Fibroblast of pulmonary artery (primary cell): ENCODE measurements around the gene AVEN.

ENCODE experiments used
- DNase-seq: peaks from one replicate; pipeline ENCODE4 v3.0.0-alpha.2; 2010; ENCODE audit warnings: low read depth
- H3K4me3 ChIP-seq: replicated peaks from 2 replicates; pipeline ENCODE4 v1.5.1; 2011; ENCODE audit warnings: low read depth, mild to moderate bottlenecking, control low read depth, low read length, moderate library complexity
- TF ChIP-seq, protein P1 (sequence below): IDR thresholded peaks from 2 replicates; pipeline ENCODE4 v1.5.1; 2011; ENCODE audit warnings: mild to moderate bottlenecking, control low read depth, low read length, inconsistent platforms; ENCODE audit errors: missing control alignments

AVEN gene

DNA sequence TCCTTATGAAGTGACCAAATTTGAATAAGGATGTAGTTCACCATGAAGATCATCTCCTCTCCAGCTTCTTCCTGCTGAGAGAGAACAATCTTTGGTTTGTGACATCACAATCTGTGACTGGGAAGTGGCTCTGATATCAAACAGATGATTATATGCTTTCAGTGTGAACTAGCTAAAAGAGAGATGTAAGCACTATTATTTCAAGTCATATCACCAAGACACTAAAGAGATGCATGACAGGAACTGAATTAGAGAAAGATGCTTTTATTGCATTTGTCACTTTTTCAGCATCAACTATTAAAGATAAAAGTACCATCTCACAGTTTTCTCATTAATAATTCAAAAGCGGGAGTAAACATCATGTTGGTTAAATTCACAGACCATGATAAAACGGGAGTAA, 67.2 kb downstream of the AVEN start:
- TF ChIP-seq, protein P1, sequence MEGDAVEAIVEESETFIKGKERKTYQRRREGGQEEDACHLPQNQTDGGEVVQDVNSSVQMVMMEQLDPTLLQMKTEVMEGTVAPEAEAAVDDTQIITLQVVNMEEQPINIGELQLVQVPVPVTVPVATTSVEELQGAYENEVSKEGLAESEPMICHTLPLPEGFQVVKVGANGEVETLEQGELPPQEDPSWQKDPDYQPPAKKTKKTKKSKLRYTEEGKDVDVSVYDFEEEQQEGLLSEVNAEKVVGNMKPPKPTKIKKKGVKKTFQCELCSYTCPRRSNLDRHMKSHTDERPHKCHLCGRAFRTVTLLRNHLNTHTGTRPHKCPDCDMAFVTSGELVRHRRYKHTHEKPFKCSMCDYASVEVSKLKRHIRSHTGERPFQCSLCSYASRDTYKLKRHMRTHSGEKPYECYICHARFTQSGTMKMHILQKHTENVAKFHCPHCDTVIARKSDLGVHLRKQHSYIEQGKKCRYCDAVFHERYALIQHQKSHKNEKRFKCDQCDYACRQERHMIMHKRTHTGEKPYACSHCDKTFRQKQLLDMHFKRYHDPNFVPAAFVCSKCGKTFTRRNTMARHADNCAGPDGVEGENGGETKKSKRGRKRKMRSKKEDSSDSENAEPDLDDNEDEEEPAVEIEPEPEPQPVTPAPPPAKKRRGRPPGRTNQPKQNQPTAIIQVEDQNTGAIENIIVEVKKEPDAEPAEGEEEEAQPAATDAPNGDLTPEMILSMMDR = no peak

DNA sequence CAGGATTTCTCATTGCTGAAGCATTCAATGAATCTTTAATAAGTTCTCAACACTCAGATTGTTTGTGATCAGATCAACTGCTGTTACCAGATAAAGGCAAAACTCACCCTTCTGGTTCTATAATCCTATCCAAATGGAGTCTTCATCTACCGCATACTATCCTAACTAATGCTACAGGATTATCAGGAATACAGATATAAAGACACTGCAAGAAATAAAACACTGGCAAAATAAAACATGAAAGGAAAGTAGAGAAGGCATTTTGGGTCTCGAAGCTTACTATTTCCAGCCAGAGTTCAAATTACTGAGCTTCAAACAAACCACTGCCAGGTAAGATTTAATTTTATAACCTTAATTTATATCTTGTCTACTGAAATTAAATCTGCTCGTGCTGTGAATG, 70.2 kb downstream of the AVEN start:
- no peak for DNase-seq
- TF ChIP-seq, protein P1 = no peak
- H3K4me3 ChIP-seq = no peak overlapping the region

More for the DNA sequence above, 67.2 kb downstream of the AVEN start:
- no peak for DNase-seq
- no peak overlapping the region for H3K4me3 ChIP-seq

DNA sequence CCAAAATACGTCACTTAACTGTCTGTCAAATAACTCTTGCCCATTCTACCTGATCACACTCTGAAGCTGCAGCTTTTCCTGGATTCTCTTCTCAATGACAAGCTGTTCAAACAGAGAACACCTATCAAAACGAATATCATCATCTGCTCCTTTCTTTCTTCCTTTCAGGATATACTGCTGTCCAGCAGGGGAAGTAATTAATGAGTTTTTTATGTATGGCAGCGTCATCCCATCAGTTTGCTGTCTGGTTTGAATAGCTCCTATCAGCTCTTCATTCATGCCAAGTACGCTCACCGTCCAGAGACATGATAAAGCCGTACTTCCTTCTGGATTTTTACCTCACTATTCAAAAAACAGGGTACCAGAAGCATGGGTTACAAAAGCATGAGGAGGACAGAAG, 70.8 kb downstream of the AVEN start, which contains the start of gene CHRM5:
CHRM5 (plus strand) TSS at position 274 of the 400 bp plus-strand sequence. CDS start 94,221 bp downstream, outside the sequence.
- no peak for DNase-seq
- TF ChIP-seq, protein P1 = no peak
- H3K4me3 ChIP-seq = no peak within 1 kb of the TSS

DNA sequence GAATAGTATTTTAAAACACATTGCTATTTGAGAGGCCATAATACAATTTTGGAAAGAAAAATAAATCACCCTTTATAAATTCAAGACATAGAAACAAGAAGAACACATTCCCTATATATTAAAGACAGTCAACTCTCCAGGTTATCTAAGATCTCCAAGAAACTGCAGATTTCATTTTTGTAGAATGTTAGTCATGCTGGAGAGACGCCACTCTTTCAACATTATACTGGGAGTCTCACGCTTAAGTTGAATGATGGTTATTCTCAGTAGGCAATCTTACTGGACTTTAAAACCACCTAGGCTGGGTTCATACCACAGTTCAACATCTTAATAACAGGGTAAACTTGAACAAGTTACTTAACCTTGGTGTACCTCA, 74.4 kb downstream of the AVEN start:
- DNase-seq = no peak
- TF ChIP-seq, protein P1 = no peak
- H3K4me3 ChIP-seq = no peak overlapping the region

DNA sequence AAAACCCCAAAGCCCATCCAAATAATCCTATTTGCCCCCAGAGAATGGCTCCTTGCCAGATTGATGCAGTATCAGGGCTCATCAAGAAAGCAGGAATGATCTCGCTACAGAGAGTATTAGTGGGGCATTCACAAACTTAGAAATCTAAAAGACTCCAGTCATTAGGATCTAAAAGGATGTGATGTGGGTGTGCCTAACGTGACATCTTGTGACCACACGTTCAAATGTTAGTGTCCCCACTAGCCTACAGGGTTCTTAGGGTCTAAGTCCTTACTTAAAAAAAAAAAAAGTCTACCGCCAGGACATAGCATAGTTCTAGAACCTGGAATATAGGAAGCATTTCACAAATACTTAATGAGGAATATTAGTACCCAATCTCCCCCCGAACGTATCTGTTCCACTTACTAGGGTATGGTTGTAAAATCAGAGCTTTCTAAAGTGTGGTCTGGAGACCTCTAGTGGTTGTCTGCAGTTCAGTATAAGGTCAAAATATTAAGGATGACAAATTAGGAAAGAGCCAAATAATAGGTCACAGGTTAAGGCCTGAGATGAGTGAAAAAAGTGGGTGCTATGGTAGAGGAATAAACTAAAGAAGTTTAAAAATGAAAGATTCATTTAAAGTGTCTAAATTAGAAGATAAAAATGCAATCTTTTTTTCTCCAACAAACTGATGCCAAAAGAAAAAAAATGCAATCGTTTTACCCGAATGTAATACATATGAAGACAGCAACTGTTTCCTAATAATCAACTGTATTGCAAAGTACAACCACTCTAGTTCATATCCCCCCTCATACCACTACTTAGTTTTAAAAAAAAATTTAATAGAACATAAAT, 75.0 kb downstream of the AVEN start:
- TF ChIP-seq, protein P1 = peak; percentile 82
- no peak overlapping the region for H3K4me3 ChIP-seq
- peak; percentile 70 for DNase-seq

DNA sequence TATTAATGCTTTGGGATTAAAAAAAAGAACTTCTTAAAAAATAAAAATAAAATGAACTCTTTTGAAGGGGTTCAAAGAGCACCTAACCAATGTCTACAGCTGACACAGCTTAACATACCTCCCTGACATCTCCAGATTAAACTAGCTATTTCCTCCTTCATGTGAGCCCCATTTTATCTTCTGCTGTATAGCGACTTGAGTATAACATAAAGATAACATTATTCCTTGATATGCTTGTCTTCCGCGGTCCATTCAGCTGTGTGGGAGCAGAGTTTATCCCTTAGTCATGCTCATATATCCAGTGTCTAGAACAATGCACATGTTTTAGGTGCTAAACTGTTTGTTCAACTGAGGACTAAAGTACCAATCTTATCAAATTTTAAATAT, 78.5 kb downstream of the AVEN start:
- TF ChIP-seq, protein P1 = no peak
- no peak overlapping the region for H3K4me3 ChIP-seq
- DNase-seq = peak; percentile 46
